SIG-M5 treated with dmso at 0.1 percent for 504 hours (cell line): ENCODE data around the gene BLTP1.
"Not testable (repeated sequence)": the region's sequence is repeated elsewhere in the genome, so short reads cannot be mapped to it uniquely, and the experiment has no call there.

ENCODE experiments used
- DNase-seq: peaks from one replicate; lab custom pipeline; 2025; ENCODE audit not compliant: unreplicated experiment; lab: John Stamatoyannopoulos, UW

BLTP1 gene

GRCh38 chr4:122151982-122152710, at the start of gene BLTP1:
Gene BLTP1, plus strand, starts transcription at chr4:122152331. Its CDS starts 18,317 bp downstream, at chr4:122170648.
- DNase-seq: peak; percentile 53

DNA sequence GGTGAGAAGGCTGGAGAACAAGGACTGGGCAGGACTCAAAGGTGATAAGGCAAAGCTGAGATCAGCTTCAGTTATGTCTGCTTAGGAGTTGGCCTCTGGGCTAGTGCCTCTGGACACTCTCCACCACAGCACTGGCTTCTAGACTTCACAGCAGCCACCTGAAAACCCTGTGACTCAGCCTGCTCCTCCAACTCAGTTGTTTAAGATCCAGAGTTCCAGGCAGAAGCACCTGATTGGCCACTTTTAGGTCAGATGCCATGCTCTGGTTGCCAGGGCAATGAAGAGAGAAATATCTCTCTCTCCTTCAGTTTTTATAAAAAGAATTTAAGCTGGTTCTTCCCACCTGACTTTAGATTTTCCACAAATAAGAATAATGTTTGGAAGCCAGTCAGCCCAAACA, 47.9 kb upstream of the BLTP1 start:
- no peak for DNase-seq

- DNase-seq: no peak
Observed at GRCh38 chr4:122107680-122108079, 44.5 kb upstream of the BLTP1 start.

GRCh38 chr4:122110304-122110703, 41.8 kb upstream of the BLTP1 start:
- DNase-seq: not testable (repeated sequence)

DNA sequence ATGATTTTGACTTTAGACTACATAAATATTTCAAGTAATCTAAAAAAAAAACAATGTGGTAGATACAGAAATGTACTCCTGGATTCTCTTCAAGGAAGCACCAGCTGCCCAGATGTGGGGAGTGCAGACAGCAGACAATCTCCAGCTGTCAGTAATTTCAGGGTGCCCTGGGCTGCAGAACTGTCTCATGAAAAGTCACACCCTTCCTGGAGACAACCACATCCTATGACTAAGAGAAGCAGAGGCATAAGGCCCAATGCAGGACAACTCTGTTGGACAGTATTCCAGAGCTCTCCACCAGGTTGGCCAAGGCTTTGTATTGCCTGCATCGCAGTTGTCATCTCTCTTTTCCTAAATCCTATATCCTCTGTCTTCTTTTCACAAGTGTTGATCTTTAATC, 34.4 kb upstream of the BLTP1 start:
- no peak for DNase-seq

GRCh38 chr4:122118243-122118642, 33.9 kb upstream of the BLTP1 start:
- no peak for DNase-seq

DNA sequence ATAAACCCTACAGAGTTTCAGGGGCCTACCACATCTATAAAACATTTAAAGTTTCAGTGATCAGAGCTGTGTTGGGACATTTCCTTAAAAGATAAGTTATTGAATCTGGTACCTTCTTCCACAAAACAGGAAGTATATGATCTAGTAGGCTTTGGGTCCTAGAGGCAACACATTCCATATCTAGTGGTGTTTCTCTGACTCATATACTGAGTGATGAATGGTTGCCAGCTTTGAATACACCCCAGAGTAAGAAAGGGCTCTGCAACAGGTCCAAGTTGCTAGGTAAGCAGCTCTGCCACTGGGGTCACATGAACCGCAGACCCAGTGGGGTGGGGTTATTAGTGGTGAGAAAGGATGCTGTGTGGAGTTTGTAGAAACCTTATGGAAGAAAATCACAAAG, 32.4 kb upstream of the BLTP1 start:
- no peak for DNase-seq

DNA sequence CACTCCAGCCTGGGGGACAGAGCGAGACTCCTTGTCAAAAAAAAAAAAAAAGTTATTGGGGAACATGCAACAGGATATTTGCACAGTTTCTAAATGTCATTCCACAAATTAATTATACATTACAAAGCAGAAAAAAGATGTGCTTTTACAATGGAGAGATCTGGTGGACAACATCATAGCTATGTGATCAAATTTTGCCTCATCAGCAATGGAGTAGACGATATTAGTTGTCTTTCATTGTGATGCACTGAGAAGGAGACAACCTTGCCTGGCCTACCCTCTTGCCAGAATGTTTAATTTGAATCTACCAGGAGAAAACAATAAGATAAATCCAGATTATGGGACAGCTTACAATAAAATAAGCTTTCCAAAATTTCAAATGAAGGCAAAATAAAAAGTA, 30.5 kb upstream of the BLTP1 start:
- DNase-seq: no peak

GRCh38 chr4:122122083-122122482, 30.0 kb upstream of the BLTP1 start:
- no peak for DNase-seq

GRCh38 chr4:122129061-122129460, 23.1 kb upstream of the BLTP1 start:
- DNase-seq: no peak

GRCh38 chr4:122131562-122132157, 20.5 kb upstream of the BLTP1 start:
- no peak for DNase-seq

GRCh38 chr4:122132891-122133290, 19.2 kb upstream of the BLTP1 start:
- DNase-seq: no peak

GRCh38 chr4:122139139-122139538, 13.0 kb upstream of the BLTP1 start:
- no peak for DNase-seq

DNA sequence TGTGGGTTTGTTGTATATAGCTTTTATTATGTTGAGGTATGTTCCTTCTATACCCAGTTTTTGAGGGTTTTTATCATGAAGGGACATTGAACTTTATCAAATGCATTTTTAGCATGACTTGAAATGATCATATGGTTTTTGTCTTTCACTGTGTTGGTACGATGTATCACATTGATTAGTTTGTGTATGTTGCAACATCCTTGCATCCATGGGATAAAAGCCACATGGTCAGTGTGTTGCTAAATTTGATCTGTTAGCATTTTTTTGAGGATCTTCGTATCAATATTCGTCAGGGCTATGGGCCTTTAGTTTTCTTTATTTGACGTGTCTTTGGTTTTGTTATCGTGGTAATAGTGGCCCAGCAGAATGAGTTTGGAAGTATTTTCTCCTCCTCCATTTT, 11.3 kb upstream of the BLTP1 start:
- DNase-seq: no peak

- DNase-seq: no peak
Observed at GRCh38 chr4:122142687-122143086, 9.4 kb upstream of the BLTP1 start.

DNA sequence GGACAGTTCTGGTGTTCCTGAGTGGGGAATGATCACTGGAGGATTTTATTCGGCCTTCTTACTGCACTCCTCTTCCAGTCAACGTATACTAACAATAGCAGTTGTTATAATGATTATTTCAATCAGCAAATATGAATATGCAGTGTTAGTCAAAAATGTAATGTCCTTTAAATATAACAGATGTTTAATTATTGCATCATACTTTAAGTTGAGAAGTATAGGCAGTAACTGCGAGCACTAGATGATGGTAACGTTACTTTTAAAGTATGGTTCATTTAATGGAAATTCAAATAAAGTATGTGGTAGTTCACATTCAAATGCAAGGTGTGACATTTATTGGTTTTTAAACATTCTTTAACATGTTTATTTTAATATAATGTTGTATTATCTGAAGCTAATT, 5.5 kb upstream of the BLTP1 start:
- no peak for DNase-seq

DNA sequence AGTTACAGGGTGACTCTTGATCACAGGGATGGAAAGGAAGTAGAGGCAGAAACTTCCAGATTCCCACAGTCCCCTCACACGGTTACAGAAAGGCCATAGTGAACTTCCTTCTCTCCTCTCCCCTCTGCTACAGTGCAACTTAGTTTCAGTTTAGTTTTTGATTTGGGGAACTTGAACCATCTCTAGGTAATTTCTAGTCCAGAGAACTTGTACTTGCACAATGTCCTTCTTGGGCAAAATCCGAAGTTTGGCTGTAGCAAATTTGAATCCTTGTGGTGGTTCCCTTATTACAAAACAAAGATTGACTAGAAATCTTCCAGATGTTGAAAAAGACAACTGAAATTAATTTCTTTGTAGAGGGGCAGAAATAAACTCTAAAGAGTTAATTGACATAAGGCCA, 1.2 kb upstream of the BLTP1 start:
- peak; percentile 77 for DNase-seq

DNA sequence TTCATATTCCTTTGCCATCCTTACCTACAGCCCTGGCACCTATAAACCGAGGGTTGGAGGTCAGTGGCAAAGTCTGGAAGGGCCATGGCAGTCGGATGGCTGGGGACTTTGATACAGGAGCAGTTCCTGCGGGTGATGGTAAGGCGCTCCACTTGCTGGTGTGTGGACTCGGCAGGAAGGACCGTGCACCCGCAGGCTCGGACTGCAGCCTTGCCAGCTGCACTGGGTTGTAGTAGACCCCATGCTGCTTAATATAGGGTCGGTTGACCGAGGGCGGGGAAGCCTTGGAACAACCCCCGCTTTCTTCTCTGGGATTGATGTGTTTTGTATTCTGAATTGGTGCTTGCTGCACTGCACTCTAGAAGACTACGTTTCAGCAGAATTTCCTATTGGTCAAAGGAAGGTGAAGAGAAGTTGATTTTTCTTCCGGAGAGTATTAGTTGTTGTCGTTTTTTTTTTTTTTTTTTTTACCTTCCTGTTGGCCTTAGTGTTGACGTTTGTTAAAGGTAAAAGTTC, 638 bp downstream of the BLTP1 start:
- no peak for DNase-seq

- DNase-seq: no peak
Observed at GRCh38 chr4:122156819-122157218, 4.7 kb downstream of the BLTP1 start.

DNA sequence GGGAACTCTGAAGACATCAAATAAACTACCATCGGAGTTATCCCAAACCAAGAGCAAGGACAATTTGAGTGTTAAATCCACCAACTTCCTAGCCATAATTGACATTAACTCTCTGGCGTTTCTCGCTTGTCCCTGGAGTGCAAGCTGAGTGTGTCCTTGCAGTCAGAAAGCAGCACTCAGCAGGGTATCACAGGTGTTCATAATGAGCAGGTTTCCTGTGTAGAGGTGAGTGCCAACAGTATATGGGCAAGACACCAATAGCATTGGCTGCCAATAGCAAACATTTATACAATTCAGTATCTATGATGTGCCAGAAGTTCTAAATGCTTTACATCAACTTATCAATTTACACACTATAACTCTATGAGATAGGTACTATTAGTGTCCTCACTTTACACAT, 11.2 kb downstream of the BLTP1 start:
- no peak for DNase-seq

DNA sequence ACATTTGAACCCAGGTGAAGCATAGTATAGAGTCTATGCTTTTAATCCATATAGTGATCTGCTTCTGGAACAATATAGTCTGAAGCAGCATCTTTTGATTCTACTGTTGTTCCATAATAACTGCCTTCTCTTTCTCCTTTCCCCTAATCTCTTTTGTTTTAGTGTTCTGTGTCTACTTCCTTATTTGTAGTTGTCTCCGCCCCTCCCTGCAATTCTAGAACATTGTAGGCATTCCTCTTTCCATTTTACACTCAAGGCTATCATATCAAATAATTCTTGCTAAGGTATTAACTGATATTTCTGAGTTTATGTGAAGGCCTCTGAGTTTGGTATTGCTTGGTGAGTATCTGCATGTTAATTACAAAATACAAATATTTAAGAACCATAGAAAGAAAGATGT, 11.6 kb downstream of the BLTP1 start:
- no peak for DNase-seq

- DNase-seq: no peak
Observed at GRCh38 chr4:122167369-122167768, 15.2 kb downstream of the BLTP1 start.

DNA sequence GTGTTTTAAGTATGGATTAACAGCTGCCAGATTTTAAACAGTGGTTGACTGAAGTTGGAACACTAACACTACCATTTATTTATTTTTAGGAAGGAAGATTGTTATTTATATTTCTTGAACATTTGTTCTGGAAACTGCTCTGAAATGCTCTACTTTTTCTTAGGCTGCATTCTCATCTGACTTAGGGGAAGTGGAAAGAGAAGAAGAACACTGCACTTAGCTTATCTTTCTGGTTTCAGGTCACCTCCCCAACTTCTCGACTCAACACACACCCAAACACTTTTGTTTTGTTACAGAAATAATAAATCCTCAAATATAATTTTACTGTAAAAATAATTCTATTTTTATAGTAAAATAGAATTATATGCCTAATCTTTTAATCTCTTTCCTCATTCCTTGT, 18.6 kb downstream of the BLTP1 start:
- no peak for DNase-seq
